CMK (cell line): ENCODE measurements around the gene SMG6.
"Not testable (repeated sequence)": the region's sequence is repeated elsewhere in the genome, so short reads cannot be mapped to it uniquely, and the experiment has no call there.

ENCODE experiments used
- DNase-seq: peaks from one replicate; pipeline ENCODE4 v3.0.0-alpha.2; 2010; ENCODE audit warnings: low read depth

The SMG6 gene

DNA sequence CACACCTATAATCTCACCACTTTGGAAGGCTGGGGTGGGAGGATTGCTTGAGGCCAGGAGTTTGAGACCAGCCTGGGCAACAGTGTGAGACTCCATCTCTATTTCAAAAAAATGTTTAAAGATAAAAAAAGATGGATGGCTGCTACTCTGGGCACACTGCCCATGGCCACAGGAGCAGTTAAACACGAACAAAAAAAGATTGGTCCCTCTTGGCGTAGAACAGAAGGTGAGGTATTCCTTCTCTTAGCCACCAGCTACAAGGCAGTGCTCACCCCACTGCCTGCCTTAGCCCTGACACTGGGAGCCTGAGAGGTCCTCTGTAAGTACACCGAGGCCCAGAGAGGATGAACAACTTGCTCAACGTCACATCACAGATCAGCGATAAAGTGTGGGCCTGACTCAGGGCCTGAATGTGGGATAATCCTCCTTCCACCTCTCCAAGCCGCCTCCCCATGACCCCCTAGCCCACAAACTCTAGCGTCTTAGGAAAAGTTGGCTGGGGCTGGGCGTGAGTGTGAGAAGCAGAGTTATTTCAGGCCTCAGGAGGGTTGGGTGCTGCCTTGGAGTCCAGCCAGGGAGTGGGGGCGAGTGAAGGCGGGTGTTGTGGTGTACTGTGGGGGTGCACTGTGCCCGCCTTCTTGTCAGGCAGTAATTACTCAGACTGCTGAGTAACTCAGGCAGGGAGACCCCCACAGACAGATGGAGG, 275.9 kb downstream of the SMG6 start:
- no peak for DNase-seq

DNA sequence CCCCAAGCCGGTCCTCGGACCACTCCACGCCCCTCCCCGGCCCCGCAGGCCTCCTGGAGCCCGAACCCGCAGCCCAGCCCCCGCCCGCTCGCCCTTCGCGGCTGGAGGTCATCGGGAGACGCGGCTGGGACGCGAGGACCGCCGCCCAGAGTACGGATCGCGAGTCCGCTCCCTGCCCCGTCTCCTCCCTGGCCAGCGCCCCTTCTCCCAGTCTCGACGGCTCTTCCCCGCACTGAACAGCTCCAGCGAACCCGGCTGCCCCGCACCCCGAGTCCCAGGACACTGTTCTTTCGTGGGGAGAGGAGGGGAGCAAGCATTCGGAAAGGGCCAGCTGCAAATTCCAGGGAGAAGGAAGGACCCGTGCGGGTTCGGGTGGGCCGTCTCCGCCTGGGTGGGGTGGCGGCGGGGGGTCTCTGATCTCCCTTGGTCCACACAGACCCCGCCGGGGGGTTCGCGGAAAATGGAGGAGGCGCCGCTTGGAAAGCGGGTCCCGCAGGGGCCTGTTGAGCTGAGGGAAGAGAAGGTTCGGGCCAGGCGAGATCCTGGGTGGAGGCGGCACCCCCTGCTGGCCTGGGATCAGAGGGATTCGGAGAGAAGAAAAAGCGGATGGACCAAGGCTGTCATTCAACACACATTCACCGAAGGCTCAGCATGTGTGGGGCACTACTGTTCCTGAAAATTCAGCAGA, 277.8 kb downstream of the SMG6 start:
- no peak for DNase-seq

DNA sequence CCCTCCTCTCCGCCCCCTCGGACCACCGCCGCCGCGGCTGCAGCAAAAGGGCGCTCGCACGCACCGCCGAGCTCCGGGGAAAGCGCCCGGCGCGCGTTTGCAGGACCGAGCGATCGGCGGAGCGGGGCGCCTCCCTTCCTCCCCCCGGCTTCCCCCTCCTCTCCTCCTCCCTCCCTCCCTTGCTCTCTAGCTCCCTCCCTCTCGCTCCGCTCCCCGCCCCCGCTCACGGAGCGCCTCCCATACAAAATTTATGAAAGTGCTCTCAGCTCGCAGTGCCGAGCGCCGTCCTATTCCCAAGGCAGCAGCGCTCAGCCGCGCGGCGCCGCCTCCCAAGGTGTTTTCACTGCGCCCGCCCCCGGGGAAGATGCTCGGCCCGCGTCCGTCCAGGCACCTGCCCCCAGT, 278.4 kb downstream of the SMG6 start, which contains the start of gene RTN4RL1:
Gene RTN4RL1 (minus strand): TSS at position 115 of the 402 bp plus-strand sequence. CDS start 469 bp downstream, outside the sequence.
- DNase-seq = no peak

DNA sequence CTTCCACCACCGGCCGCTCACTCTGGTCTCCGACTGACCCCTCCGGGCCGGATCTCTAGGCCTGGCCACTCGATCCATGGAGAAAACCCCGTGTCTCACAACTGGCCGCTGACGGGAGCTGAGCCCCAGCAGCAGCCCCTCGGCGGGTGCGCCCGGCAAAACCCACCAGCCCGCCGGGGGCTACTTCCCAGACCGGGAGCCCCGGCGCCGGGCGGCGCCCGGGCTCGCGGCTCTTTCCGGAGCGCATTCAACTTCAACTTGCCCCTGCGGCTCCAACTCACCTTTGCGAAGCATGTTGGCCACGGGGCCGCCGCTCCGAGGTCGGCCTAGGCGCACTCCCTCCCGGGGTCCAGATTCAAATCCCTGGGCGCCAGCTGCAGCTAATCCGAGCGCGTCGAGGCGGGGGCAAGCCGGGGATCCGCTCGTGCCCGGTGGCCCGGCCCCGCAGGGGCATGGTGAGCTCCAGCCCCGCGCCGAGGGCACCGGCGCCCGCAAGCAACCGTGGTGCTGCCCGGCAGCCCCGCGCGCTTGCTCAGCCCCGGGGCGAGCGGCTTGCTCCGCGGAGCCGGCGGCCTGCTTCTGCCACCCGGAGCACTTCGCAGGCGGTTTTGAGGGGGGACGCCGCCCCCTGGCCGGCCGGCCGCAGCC, 278.9 kb downstream of the SMG6 start:
- no peak for DNase-seq

DNA sequence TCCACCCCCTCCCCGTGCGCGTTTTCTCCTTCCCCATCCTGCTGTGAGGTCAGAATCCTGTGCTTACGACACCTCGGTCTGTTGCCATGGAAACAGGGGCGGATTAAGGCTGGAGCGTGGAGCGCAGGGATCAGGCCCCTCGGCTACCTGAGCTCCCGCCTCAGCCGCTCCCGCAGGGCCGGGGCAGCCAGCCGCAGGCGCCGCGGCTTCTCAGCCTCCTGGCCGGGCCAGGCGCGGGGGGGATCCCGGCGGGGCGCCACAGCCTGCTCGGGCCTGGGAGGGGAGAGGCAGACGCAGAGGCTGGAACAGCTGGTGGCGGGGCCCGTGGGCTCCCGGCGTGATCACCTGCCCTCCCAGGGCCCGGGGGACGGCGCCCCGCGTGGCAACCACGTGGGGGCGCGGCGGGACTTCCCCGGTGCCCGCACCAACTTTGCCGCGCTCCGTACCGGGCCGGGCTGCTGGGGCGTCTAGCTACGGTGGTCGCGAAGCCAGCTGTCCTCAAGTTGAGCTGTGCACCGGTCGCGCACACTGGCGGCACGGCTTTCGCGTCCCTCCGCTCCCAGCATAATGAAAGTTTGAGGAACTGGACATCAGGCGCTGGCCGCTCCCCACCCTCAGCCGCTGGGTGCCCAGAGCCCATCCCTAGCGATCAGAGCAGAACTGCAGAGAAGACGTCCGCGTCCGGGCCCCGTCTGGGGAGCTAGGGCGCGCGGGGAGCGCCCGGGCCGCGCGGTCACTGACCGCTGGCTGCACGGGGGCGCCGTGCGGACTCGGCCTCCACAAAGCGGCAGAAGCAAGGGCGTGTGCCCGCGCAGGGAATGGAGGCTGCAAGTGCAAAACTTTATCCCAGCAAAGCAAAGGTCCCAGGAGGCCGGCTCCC, 279.7 kb downstream of the SMG6 start:
- DNase-seq = no peak

DNA sequence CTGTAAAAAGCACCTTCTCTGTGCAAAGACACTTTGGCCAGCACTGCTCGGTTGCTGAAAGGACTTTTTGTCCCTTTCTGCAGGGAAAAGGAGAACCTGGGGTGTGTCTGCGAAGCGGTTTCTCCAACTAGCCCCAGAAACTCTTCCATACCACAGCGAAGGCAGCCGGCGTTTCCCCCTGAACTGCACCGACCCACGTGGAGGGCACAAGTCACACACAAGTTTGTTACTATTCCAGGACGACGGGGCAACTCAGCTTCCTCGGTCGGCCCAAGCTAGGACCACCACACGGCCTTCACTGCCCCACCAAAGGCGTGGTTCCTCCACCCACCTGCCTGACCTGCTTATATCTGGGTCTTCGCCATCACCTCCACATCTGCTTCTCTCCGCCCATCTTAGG, 280.3 kb downstream of the SMG6 start:
- no peak for DNase-seq

DNA sequence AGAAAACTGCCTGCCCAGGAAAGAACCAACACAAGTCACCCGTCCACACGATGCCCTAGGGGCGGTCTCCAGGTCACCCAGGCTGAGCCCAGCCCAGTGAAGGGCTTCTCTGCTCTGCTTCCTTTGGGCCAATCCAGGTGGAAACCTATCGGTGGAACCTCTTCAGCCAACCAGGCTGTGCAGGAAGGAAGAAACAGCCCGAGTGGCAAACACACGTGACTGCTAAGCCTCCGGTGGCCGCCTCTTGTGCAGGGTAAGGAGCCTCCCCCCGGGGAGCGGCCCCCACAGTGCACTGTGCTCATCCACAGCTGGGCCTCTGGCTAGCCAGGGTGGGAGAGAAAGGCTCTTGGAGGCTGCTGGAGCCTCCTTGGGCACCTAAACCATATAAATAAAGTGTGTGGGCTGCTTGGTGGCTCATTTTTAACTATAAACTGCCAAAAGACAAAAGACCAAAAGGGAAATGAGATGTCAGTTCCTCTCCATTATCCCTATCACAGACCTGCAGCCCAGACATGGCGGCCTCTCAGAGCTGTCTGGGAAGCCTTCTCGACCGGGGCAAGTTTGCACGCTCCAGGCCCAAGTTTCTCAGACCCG, 280.8 kb downstream of the SMG6 start:
- DNase-seq = no peak

DNA sequence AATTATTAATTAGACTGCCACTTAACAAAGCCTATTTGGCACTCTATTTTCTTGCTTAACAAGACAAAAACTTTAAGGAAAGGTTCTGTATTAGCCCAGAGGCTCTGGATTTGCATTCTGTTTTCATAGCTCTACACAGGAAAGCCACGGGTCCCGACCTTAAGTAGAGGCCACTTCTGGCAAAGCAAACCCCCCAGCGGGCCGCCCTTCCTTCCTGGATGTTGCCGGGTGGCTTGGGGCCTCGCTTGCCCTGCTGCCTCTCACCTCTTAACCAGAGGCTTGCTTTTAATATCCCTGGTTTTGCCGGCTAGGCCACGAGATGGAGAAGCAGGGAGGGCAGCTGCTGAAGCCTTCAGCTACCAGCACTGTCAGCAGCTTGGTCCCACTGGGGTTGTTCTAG, 282.9 kb downstream of the SMG6 start:
- DNase-seq = no peak

DNA sequence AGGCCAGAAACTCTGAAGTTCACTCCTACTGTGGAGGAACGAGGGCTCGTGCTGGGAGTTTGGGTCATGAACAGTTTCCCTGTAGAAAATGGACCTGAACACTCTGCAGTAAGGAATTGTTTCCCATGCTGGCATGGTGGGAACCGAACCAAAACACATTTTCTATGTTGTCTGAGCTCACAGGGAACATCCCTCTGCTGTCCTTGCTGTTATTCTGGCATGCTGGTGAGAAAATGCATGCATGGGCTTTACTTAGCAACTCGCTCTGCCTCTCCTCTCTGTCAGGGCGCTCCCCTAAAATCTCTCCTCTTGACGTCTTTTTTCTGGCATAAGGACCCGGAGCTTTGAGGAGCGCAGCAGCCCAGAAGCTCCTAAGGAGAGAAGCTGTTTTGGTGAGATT, 283.9 kb downstream of the SMG6 start:
- no peak for DNase-seq

DNA sequence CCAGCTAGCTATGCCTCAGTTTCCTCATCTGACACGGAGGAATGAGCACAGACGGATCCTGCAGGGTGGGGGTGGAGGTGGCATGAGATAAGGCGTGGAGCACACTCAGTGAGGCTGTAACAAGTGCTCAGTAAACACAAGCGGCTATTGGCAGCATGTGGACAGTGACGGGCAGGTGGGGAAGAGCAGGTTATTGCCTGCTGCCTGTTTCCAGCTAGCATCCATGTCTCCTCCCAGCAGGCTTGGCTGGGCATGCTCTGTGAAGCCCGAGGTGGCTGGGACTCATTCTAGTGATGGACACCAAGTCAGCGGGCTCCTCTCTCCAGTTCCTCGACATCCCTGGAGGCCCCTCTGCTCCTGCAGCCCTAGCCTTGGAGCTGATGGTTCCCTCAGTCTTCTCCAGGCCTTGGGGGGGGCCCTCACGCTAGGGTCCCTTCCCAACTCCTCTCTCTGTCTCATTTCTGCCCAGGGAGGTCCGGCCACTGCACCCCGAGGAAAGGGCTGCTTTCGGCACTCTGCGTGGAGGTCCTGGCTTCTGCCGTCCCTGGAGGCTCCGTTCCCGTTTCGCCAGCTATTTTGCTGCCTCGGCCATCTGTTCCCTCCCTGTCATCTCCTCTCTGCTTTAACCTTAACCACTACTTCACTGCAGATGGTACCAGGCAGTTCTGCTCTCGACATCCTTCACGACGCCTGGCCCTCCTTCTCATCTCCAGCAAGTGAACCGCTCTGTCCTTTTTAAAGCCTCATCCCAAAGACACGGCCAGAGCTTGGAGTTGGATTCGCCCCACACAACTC, 284.7 kb downstream of the SMG6 start:
- DNase-seq = no peak

DNA sequence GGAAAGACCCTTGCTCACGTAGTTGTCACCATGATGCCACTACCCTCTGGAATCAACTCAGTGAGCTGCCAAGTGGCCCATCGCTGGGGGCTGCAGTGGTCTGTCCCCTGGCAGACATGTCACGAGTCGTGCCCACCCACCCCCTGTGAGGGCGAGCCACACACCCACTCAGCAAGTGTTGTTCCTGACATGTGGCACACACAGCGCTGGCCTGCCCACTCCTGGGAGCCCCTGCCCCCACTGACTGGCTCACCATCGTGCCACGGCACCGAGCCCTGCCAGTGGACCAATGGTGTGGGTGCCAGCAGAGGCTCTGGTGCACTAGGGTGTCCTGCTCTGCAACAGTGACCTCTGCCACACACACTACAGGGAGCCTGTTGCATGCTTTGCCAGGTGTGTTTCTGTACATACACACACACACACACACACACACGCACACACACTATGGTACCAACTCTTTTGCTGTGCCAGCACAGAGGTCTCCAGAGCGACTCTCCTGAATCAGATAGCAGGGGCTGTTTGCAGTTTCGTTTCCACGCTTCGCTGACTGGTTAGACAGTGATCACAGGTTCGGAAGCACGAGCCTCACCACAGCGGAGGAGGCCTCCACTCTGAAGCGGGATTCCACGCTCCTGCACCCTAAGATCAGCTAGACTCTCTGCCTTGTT, 286.2 kb downstream of the SMG6 start:
- no peak for DNase-seq

DNA sequence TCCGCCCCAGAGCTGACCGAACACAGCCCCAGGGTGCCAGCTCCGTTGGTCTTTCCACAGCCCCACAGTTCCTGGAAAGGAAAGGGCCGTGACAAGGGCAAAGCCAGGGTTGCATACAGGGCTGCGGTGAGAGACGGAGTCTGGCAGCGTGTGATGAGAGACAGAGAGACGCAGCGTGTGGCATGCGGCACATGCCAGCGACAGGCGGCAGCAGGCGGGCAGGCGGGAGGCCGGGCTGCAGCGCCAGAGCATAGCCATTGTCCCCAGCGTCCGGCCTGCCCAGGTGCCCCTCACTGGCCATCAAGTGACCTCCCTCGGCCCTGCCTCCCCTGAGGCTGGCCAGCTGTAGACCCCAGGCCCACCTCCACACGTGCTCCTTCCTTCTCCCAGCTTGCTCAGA, 287.1 kb downstream of the SMG6 start:
- no peak for DNase-seq

DNA sequence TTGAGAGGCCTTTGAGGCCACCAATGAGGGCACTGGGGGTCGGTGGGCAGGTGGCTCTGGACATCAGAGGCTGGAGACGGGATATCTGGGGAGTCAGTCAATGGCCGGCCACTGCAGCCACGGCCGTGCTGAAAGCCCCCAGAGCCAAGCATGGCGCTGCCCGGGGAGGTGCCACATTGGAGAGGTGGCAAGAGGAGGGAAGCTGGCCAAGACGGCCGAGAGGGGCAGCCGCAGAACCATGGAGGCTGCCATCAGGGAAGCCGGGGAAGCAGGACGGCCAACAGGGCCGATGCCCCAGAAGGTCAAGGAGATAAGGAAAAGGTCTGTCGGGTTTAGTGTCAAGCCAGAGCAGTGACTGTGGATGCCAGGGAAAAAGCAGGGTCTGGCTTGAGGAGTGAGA, 288.3 kb downstream of the SMG6 start:
- DNase-seq = no peak

DNA sequence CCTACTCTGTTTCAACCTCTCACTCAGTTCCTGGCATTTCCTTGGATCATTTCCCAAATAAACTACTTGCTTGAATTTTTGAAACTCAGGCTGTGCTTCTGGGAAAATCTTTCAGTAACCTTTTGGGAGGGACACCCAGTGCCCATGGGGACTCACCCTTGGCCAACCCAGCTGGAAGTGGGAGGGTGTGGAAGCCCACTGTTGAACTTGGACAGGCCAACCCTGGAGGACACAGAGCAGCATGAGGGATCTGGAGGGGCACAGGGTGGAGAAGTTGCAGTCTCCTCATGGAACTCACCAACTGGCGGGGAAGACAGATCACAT, 289.6 kb downstream of the SMG6 start:
- no peak for DNase-seq

DNA sequence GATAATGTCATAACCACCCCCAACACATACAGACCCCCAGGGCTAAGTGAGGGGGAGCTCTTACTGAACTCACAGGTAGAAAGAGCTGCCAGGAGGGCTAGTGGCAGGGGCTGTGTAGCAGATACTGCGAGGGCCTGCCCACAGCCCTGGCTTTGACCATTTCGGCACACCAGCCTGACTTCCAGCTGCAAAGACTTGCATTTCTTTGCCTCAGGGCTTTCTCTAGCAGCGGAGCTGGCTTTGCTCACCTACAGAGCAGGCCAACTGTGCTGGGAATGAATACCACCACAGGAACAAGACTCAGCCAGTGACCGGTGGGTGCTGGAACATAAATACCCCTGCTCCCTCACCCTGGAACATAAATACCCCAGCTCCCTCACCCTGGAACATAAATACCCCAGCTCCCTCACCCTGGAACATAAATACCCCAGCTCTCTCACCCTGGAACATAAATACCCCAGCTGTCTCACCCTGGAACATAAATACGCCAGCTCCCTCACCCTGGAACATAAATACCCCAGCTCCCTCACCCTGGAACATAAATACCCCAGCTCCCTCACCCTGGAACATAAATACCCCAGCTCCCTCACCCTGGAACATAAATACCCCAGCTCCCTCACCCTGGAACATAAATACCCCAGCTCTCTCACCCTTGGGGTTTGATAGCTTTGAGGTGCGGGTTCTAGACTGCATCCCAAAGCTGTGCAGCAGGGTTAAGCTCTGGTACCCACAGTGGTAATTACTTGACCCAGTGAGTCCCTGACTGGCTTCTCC, 290.2 kb downstream of the SMG6 start:
- not testable (repeated sequence) for DNase-seq

DNA sequence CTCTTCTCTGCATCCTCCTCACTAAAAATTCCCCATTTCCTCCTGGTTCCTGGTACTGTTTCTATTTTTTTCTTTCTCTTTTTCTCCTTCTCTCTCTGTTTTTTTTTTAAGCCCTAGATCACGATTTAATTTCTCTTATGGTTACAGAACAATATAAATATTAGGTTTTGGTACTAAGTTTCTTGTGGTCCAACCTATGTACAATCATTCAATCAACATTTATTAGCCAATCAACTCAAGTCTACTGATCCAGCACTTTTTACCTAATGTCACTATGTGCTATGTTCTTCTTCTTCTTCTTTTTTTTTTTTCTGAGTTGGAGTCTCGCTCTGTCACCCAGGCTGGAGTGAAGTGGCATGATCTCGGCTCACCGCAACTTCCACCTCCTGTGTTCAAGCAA, 291.1 kb downstream of the SMG6 start:
- no peak for DNase-seq

DNA sequence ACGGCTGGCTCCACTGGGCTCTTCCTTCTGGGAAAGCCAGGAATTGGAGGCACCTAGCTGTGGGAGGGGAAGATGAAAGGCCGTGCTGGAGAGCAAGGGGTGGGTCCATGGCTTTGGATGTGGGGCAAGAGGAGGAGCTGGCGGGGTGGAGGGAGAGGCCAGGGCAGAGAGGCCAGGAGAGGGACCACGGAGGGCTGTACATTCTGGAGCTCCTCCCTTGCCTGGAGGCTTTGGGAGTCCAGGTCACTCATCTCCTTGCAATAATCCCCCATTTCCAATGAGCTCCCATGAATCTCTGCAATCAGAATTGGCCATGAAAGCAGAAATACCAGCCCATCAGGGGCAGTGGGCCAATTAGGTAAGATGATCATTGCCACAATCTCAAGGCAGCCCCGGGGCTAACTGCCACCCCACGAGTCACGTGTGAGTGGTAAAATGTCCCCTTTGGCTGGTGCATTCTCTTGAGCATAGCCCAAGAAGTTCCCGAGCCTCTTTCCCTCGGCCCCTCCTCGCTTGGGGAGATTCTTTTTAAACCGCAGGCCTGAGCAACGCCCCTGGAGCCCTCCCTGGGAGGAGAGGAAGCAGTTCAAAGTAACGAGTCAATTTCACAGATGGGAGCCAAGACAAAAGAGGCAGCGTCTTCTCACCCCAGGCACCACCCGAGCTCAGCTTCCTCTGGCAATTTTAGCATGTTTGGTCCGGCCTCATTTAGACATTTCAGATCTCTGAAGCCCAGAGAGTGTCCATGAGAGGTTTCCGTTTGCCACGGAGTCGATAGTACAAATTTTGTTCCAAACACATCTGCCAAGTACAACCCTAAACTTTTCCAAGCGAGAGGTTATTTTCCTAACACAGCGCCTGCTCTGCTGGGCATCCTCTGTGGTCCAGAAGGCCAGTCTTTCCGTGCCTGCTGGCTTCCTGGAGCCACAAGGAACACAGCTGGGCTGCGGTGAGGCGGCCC, 291.9 kb downstream of the SMG6 start:
- no peak for DNase-seq
